ENCODE results near the gene AQP10. TPM values are rescaled to one million over a fixed set of nuclear protein-coding genes. Genes with fewer than 3 reads are reported as not detected.

Gene AQP10
- total and polyA plus RNA-seq, 8 donors: 0.13 to 0.34 (median 0.23) TPM

DNA sequence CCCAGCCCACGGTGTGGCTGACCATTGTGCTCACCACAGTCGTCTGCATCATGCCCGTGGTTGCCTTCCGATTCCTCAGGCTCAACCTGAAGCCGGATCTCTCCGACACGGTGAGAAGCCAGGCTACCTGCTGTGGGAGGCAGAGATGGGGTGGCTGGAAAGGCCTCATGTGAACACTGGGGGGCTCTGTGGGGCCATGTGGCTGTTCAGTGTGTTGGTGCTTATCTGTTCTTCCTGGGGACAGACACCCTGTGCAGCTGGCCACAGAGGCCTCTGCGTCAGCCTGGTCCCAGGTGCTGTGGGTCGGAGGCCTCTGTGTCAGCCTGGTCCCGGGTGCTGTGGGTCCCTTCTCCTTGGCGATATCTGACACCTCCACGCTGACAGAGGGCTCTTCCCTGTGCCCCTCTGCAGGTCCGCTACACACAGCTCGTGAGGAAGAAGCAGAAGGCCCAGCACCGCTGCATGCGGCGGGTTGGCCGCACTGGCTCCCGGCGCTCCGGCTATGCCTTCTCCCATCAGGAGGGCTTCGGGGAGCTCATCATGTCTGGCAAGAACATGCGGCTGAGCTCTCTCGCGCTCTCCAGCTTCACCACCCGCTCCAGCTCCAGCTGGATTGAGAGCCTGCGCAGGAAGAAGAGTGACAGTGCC lies 27.7 kb downstream of the AQP10 start:
- ATAC-seq (no peak), DNase-seq (no peak)
- intact Hi-C loops (cut with DNase I): no loop called here
- H3K4me3 ChIP-seq: no peak overlapping the region
- H3K27me3 ChIP-seq: peaks cover 0 to 17% of the 10 kb centered on the region in 2 donors
- H3K27ac ChIP-seq: no peak overlapping the region
- H3K36me3 ChIP-seq: peaks cover 0 to 50% of the 10 kb centered on the region in 2 donors
- peaks cover 8 to 34% of the 10 kb centered on the region in 2 donors for H3K4me1 ChIP-seq
- TF ChIP-seq, protein P1, sequence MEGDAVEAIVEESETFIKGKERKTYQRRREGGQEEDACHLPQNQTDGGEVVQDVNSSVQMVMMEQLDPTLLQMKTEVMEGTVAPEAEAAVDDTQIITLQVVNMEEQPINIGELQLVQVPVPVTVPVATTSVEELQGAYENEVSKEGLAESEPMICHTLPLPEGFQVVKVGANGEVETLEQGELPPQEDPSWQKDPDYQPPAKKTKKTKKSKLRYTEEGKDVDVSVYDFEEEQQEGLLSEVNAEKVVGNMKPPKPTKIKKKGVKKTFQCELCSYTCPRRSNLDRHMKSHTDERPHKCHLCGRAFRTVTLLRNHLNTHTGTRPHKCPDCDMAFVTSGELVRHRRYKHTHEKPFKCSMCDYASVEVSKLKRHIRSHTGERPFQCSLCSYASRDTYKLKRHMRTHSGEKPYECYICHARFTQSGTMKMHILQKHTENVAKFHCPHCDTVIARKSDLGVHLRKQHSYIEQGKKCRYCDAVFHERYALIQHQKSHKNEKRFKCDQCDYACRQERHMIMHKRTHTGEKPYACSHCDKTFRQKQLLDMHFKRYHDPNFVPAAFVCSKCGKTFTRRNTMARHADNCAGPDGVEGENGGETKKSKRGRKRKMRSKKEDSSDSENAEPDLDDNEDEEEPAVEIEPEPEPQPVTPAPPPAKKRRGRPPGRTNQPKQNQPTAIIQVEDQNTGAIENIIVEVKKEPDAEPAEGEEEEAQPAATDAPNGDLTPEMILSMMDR (IDR thresholded peaks at IDR 0.05): no peak
- H3K9me3 ChIP-seq: no peaks in the 10 kb centered on the region

DNA sequence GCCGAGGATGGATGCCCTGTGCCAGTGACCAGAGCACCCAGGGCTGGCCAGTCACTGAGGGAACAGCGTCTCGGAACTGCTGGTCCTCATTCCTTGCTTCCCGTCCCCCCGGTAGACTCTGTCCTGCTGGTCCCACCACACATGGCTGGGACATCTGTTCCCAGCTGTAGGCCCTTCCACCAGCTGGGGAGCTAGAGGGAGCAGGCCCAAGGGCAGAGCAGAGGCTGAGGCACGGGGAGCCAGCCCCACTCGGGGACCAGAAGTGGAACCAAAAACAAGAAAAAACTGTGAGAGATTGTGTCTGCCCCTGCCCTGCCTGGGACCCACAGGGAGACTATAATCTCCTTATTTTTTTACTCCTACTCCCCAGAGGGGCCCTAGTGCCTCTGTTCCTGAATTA lies 28.2 kb downstream of the AQP10 start:
- no peak for ATAC-seq
- Histone ChIP-seq H3K4me1 (peaks cover 8 to 37% of the 10 kb centered on the region in 2 donors), H3K4me3 (no peak overlapping the region), H3K27ac (no peak overlapping the region), H3K27me3 (peaks cover 0 to 17% of the 10 kb centered on the region in 2 donors), H3K9me3 (no peaks in the 10 kb centered on the region), H3K36me3 (peaks cover 0 to 44% of the 10 kb centered on the region in 2 donors)
- DNase-seq: no peak
- TF ChIP-seq, protein P1 (IDR thresholded peaks at IDR 0.05): no peak
- intact Hi-C loops (cut with DNase I): no loop called here

DNA sequence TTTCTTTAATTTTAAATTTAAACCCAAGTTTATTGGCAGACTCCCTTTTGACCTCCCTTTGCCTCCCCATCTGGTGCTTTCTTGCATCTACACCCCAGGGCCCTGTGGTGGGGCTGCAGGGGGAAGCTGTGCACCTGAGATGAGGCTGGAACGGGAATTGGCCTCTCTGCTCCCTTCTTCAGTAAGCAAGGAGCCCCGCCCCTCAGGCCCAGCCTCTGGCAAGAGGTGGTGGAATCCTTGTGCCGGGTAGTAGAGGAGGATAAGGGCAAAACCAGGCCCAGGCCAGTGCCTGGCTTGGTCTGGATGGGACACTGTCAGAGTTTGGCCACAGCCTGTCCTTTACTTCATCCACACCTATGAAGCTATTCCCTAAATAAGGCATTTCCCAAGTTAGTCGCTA lies 29.5 kb downstream of the AQP10 start:
- intact Hi-C loops (cut with DNase I): no loop called here
- TF ChIP-seq, protein P1 (IDR thresholded peaks at IDR 0.05): no peak
- no peak for DNase-seq

DNA sequence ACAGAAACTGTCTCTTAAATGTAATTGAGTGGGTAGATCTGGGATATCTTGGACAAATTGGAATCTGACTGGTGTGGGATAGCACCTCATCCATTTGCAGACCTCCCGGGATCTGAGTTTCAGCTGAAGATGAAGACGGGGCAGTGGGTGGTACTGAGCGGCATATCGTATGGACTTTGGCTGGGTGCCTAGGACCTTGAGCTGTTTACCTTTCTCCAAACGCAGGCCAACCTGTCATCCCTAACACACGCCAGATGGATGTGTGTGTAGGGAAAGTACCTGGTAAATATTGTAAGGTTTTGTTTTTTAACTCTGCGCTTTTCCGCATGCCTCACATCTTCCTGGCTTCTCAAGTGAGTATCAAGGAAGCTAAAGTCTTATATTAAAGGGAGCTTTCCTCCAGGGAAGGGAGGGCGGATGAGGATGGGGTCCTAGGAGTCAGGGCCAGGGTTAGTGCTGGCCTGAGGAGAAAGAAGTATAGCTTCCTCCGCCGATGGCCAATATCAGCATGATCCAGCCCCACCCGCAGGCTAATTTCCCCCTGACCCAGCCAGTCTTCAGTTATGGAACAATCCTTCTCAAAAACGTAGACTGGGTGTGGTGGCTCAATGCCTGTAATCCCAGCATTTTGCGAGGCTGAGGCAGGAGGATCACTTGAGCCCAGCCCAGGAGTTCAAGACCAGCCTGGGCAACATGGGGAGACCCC lies 30.6 kb downstream of the AQP10 start:
- DNase-seq (peak in 1 of 4 donors; percentile 47), ATAC-seq (no peak)
- no peak overlapping the region for H3K27ac ChIP-seq
- intact Hi-C loops (cut with DNase I): no loop called here
- peaks cover 0 to 28% of the 10 kb centered on the region in 2 donors for H3K36me3 ChIP-seq
- H3K9me3 ChIP-seq: no peaks in the 10 kb centered on the region
- no peak overlapping the region for H3K4me3 ChIP-seq
- peaks cover 8 to 30% of the 10 kb centered on the region in 2 donors for H3K4me1 ChIP-seq
- TF ChIP-seq, protein P1 (IDR thresholded peaks at IDR 0.05): no peak
- peaks cover 0 to 17% of the 10 kb centered on the region in 2 donors for H3K27me3 ChIP-seq

More for the DNA sequence above, 29.5 kb downstream of the AQP10 start:
- ATAC-seq: no peak
- Histone ChIP-seq H3K27me3 (peaks cover 0 to 17% of the 10 kb centered on the region in 2 donors), H3K9me3 (no peaks in the 10 kb centered on the region), H3K27ac (no peak overlapping the region), H3K4me1 (peaks cover 8 to 37% of the 10 kb centered on the region in 2 donors), H3K4me3 (no peak overlapping the region), H3K36me3 (peaks cover 0 to 35% of the 10 kb centered on the region in 2 donors)

DNA sequence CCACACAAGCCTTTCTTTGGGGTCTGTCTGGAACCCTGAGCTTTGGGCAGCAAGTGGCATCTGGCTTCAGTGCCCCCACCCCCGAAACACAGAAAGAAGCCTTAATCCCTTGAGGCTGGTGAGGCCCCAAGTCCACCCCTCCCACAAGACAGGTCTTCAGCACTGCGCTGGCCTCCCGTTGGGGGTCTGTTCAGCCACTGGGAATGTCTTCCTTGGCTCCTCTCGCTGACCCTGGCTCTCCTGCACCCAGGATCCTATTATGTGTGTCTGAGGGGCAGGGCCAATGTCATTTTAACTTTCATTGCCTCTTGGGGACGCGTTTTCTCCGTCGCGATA lies 31.3 kb downstream of the AQP10 start:
- no peak for ATAC-seq
- no peak for DNase-seq
- Histone ChIP-seq H3K27me3 (peaks cover 0 to 17% of the 10 kb centered on the region in 2 donors), H3K4me1 (peaks cover 8 to 23% of the 10 kb centered on the region in 2 donors), H3K27ac (peak overlapping the region in 1 of 2 donors; percentile 75), H3K4me3 (peak overlapping the region; percentile 28 to 41), H3K9me3 (no peaks in the 10 kb centered on the region), H3K36me3 (peaks cover 0 to 21% of the 10 kb centered on the region in 2 donors)
- intact Hi-C loops (cut with DNase I): no loop called here
- TF ChIP-seq, protein P1 (IDR thresholded peaks at IDR 0.05): no peak
